SK-N-SH (cell line): ENCODE results near the gene RPS6KA1. TPM values are rescaled to one million over a fixed set of nuclear protein-coding genes. Genes with fewer than 3 reads are reported as not detected.

Experiments used
- CTCF ChIA-PET: fragments of 300-600, 350-600 bp; formaldehyde crosslinking; extraction: SDS; loops from one replicate; lab custom pipeline; 2021; lab: Yijun Ruan, JAX
- POLR2A ChIA-PET: fragments of 350-600 bp; sonication (Branson Sonifier 250); formaldehyde crosslinking; extraction: SDS; loops from one replicate; lab custom pipeline; 2020; ENCODE audit warnings: antibody characterized with exemption, inconsistent platforms; lab: Yijun Ruan, JAX
- DNase-seq: peaks from one replicate; pipeline ENCODE4 v3.0.0; 2012
- H2AFZ ChIP-seq: fragments of 200-600 bp; sonication (generic); 2 replicates; pipeline ENCODE4 v1.8.1; 2016; ENCODE audit warnings: antibody characterized with exemption, mild to moderate bottlenecking, low read depth
- H3F3A ChIP-seq: fragments of 200-600 bp; sonication (generic); replicated peaks from 2 replicates; pipeline ENCODE3; 2016; ENCODE audit warnings: antibody characterized with exemption, mild to moderate bottlenecking; ENCODE audit not compliant: insufficient read depth
- H3K27ac ChIP-seq, 2 experiments: fragments of 200-500 bp in 1 of 2; fragments of 200-600 bp in 1 of 2; sonication (Bioruptor generic) in 1 of 2; sonication (generic), shearing (Covaris generic) in 1 of 2; 2 replicates each; pipeline versions ENCODE4 v1.5.1 to v1.6.1; 2014 to 2016; ENCODE audit warnings: low read depth in 2 of 2, inconsistent platforms in 1 of 2, low read length in 1 of 2, mild to moderate bottlenecking in 1 of 2, mixed read lengths in 1 of 2
- H3K27me3 ChIP-seq: fragments of 200-600 bp; sonication (generic), shearing (Covaris generic); 2 replicates; pipeline ENCODE4 v1.6.1; 2016; ENCODE audit warnings: mixed run types; ENCODE audit not compliant: insufficient read depth
- H3K36me3 ChIP-seq, 2 experiments: fragments of 200-500 bp in 1 of 2; fragments of 200-600 bp in 1 of 2; sonication (Bioruptor generic) in 1 of 2; sonication (generic) in 1 of 2; replicated peaks in 1 of 2; 2 replicates each; pipeline versions ENCODE3 to v1.5.1; 2014 to 2016; ENCODE audit warnings: low read length in 1 of 2, mild to moderate bottlenecking in 1 of 2; ENCODE audit not compliant: insufficient read depth in 2 of 2, control insufficient read depth in 1 of 2
- H3K4me1 ChIP-seq, 2 experiments: fragments of 200-500 bp in 1 of 2; fragments of 200-600 bp in 1 of 2; sonication (Bioruptor generic) in 1 of 2; sonication (generic), shearing (Covaris generic) in 1 of 2; 2 replicates each; pipeline versions ENCODE4 v1.5.1 to v1.6.1; 2014 to 2016; ENCODE audit warnings: low read depth in 1 of 2, low read length in 1 of 2, mixed run types in 1 of 2; ENCODE audit not compliant: insufficient read depth in 2 of 2, control insufficient read depth in 1 of 2
- H3K4me2 ChIP-seq: fragments of 200-600 bp; sonication (generic), shearing (Covaris generic); 2 replicates; pipeline ENCODE4 v1.6.1; 2017; ENCODE audit warnings: mixed run types
- H3K4me3 ChIP-seq, 2 experiments: fragments of 200-500 bp in 1 of 2; fragments of 200-600 bp in 1 of 2; sonication (Bioruptor generic) in 1 of 2; sonication (generic), shearing (Covaris generic) in 1 of 2; 2 replicates each; pipeline versions ENCODE4 v1.5.1 to v1.8.1; 2014 to 2016; ENCODE audit warnings: low read depth in 2 of 2, inconsistent platforms in 1 of 2, low read length in 1 of 2, mild to moderate bottlenecking in 1 of 2, mixed read lengths in 1 of 2, moderate library complexity in 1 of 2
- H3K79me2 ChIP-seq: fragments of 200-600 bp; sonication (generic); 2 replicates; pipeline ENCODE4 v1.8.1; 2017; ENCODE audit warnings: mild to moderate bottlenecking; ENCODE audit not compliant: insufficient read depth
- H3K9ac ChIP-seq: fragments of 200-600 bp; sonication (generic); 2 replicates; pipeline ENCODE4 v1.6.1; 2017; ENCODE audit warnings: mixed run types
- H3K9me2 ChIP-seq: fragments of 200-600 bp; sonication (generic); 2 replicates; pipeline ENCODE4 v1.6.1; 2017; ENCODE audit warnings: mixed run types
- H3K9me3 ChIP-seq: fragments of 200-600 bp; sonication (generic); 2 replicates; pipeline ENCODE4 v1.6.1; 2017; ENCODE audit warnings: mixed run types, mild to moderate bottlenecking, moderate library complexity
- H4K20me1 ChIP-seq: fragments of 200-600 bp; sonication (generic); 2 replicates; pipeline ENCODE4 v1.6.1; 2017; ENCODE audit warnings: mild to moderate bottlenecking, mixed run types; ENCODE audit not compliant: insufficient read depth
- EP300 ChIP-seq, 2 experiments: IDR thresholded peaks; 2 replicates each; pipeline versions ENCODE4 v1.4.0 to v1.6.1; 2012; ENCODE audit warnings: borderline replicate concordance in 1 of 2, low read depth in 1 of 2, low read length in 1 of 2
- FOXJ3 ChIP-seq: sonication (generic); formaldehyde crosslinking; IDR thresholded peaks from 2 replicates; pipeline ENCODE4 v1.5.1; 2020; ENCODE audit warnings: mild to moderate bottlenecking, missing genetic modification reagents
- GABPA ChIP-seq: IDR thresholded peaks from 2 replicates; pipeline ENCODE4 v1.4.0; 2012; ENCODE audit warnings: low read depth, mild to moderate bottlenecking
- IRF3 ChIP-seq: fragments of 150-350 bp; IDR thresholded peaks from 2 replicates; pipeline ENCODE4 v1.6.1; 2016; ENCODE audit warnings: mild to moderate bottlenecking, low read depth, low read length
- MAX ChIP-seq: IDR thresholded peaks from 2 replicates; pipeline ENCODE4 v1.4.0; 2012; ENCODE audit warnings: low read depth
- MEF2A ChIP-seq: IDR thresholded peaks from 2 replicates; pipeline ENCODE4 v1.4.0; 2012; ENCODE audit warnings: low read depth, borderline replicate concordance
- MXI1 ChIP-seq: IDR thresholded peaks from 2 replicates; pipeline ENCODE4 v1.6.1; 2012; ENCODE audit warnings: mild to moderate bottlenecking, low read depth, low read length, improper control_type of control experiment
- RCOR1 ChIP-seq: fragments of 150-350 bp; IDR thresholded peaks from 2 replicates; pipeline ENCODE4 v1.6.1; 2017; ENCODE audit warnings: antibody characterized with exemption, low read length
- RFX5 ChIP-seq: IDR thresholded peaks from 2 replicates; pipeline ENCODE4 v1.6.1; 2012; ENCODE audit warnings: mild to moderate bottlenecking, improper control_type of control experiment, low read length
- SIN3A ChIP-seq: IDR thresholded peaks from 2 replicates; pipeline ENCODE4 v1.6.1; 2012; ENCODE audit warnings: low read depth, mild to moderate bottlenecking, low read length, moderate library complexity, borderline replicate concordance
- TAF1 ChIP-seq: IDR thresholded peaks from 2 replicates; pipeline ENCODE4 v1.6.1; 2012; ENCODE audit warnings: low read depth, mild to moderate bottlenecking, low read length, moderate library complexity, borderline replicate concordance
- TCF12 ChIP-seq: IDR thresholded peaks from 2 replicates; pipeline ENCODE4 v1.4.0; 2012
- USF2 ChIP-seq: fragments of 150-350 bp; IDR thresholded peaks from 2 replicates; pipeline ENCODE4 v1.6.1; 2017; ENCODE audit warnings: antibody characterized with exemption, low read length, low read depth, borderline replicate concordance
- WGBS: methylation state at CpG from one replicate; pipeline ENCODE4 v1.1.6; 2017; ENCODE audit warnings: low lambda C conversion rate; 5-methylcytosine and 5-hydroxymethylcytosine counted together
- polyA plus RNA-seq, 3 experiments: library from polyadenylated mRNA; depleted of rRNA; stranded (reverse); fragments of >200 nt; gene quantifications; 2 replicates each; pipeline ENCODE4 v1.2.3, GENCODE V29; 2012
- TF ChIP-seq, protein P1 (sequence below): fragments of 200-600 bp; sonication (generic); IDR thresholded peaks from 2 replicates; pipeline ENCODE4 v1.6.1; 2017; ENCODE audit warnings: antibody characterized with exemption, mild to moderate bottlenecking, moderate library complexity
- TF ChIP-seq, protein P2 (sequence below): IDR thresholded peaks from 2 replicates; pipeline ENCODE4; 2012

Gene RPS6KA1
- polyA plus RNA-seq, 1 of the 3 experiments (the other 2 are of a cell fraction): 9.7 TPM

DNA sequence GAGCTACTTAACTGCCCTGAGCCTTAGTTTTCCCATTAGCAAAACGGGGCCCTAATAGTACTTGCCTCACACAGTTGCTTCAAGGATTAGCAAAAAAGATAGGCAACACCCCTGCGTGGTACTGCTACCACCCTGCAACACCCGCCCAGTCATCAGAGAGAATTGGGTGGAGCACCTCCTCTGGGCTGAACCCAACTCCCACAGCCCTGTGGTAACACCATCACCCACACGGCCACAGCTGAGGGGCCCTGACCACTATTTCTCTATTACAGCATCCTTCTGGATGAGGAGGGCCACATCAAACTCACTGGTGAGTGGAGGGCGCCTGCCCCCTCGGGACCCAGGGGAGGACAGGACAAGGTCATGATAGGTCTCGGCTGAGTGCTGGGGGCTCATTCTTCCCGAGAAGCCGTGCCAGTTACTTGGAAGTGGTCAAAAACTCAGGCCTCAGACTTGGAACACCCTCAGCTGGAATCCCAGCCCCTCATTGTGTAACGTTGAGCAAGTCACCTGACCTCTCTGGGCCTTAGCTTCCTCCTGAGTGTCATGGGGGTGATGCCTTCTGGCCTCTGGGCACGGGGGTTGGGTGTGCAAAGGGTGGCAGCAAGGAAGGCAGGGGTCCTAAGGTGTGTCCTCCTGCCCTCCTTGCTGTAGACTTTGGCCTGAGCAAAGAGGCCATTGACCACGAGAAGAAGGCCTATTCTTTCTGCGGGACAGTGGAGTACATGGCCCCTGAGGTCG, 24.6 kb downstream of the RPS6KA1 start (continued):
- TF ChIP-seq, protein P1, sequence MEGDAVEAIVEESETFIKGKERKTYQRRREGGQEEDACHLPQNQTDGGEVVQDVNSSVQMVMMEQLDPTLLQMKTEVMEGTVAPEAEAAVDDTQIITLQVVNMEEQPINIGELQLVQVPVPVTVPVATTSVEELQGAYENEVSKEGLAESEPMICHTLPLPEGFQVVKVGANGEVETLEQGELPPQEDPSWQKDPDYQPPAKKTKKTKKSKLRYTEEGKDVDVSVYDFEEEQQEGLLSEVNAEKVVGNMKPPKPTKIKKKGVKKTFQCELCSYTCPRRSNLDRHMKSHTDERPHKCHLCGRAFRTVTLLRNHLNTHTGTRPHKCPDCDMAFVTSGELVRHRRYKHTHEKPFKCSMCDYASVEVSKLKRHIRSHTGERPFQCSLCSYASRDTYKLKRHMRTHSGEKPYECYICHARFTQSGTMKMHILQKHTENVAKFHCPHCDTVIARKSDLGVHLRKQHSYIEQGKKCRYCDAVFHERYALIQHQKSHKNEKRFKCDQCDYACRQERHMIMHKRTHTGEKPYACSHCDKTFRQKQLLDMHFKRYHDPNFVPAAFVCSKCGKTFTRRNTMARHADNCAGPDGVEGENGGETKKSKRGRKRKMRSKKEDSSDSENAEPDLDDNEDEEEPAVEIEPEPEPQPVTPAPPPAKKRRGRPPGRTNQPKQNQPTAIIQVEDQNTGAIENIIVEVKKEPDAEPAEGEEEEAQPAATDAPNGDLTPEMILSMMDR: no peak
- no peak for TF ChIP-seq RCOR1
- TF ChIP-seq USF2: no peak
- no peak for TF ChIP-seq TCF12
- no peak for TF ChIP-seq MXI1
- TF ChIP-seq FOXJ3 (CRISPR knock-in tag): no peak
- TF ChIP-seq GABPA: no peak
- no peak for TF ChIP-seq RFX5
- no peak for TF ChIP-seq EP300 (IDR thresholded peaks at IDR 0.05; ENCODE audit: borderline replicate concordance in 1 of 2, low read depth in 1 of 2, low read length in 1 of 2)
- no peak for TF ChIP-seq MAX

DNA sequence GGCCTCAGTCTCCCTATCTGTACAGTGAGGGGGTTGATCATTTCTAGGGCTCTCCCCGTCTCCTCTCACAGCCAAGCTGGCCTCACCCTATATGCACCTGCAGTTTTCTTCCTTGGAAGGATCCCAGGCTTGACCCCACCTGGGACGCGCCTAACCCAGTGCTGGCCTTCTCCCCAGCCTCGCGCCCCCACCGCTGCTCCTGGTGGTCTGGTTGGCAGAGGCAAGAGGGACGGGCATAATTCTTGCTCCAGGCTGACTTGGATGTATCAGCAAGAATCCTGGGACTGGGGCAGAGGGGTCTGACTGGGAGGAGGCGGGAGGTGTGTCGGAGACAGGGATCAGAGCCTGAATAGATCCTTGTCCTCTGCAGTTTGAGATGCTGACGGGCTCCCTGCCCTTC, 25.2 kb downstream of the RPS6KA1 start:
- Histone ChIP-seq H3K4me2 (no peak overlapping the region), H3K27me3 (no peaks in the 10 kb centered on the region), H2AFZ (no peak overlapping the region)
- POLR2A ChIA-PET: no interaction called here
- TF ChIP-seq TAF1 (no peak), SIN3A (no peak), GABPA (no peak), MEF2A (no peak), IRF3 (no peak)
- TF ChIP-seq, protein P2, sequence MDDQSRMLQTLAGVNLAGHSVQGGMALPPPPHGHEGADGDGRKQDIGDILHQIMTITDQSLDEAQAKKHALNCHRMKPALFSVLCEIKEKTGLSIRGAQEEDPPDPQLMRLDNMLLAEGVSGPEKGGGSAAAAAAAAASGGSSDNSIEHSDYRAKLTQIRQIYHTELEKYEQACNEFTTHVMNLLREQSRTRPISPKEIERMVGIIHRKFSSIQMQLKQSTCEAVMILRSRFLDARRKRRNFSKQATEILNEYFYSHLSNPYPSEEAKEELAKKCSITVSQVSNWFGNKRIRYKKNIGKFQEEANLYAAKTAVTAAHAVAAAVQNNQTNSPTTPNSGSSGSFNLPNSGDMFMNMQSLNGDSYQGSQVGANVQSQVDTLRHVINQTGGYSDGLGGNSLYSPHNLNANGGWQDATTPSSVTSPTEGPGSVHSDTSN: no peak
- TF ChIP-seq, all 33 proteins: peak for 0
- Histone ChIP-seq H3F3A (no peaks in the 10 kb centered on the region), H3K79me2 (no peaks in the 10 kb centered on the region), H3K9ac (no peak overlapping the region), H4K20me1 (no peaks in the 10 kb centered on the region), H3K4me1 (no peaks in the 10 kb centered on the region; a peak in 1 of 4 replicates), H3K9me3 (no peaks in the 10 kb centered on the region), H3K9me2 (no peaks in the 10 kb centered on the region), H3K27ac (no peak overlapping the region), H3K36me3 (no peaks in the 10 kb centered on the region), H3K4me3 (no peak overlapping the region)
- 97% methylated on average over 9 of the region's 10 CpGs for WGBS
- no peak for DNase-seq
- CTCF ChIA-PET: interaction anchor here (1.4 kb wide), 1 partner anchor 13 kb away, joined by 4 read pairs; no protein-coding TSS in a partner anchor
